Duodenal mucosa (tissue), 2 donors: ENCODE results near the gene PRKCA.

Source experiments
- H3K27ac ChIP-seq: one replicate; pipeline ENCODE4 v1.7.0; 2013; ENCODE audit warnings: low read depth, low read length
- H3K27me3 ChIP-seq, 2 donors: one replicate each; pipeline ENCODE4 v1.7.0; 2013; ENCODE audit warnings: low read length in 2 of 2, control low read depth in 1 of 2; ENCODE audit not compliant: insufficient read depth in 2 of 2, control insufficient read depth in 1 of 2
- H3K36me3 ChIP-seq, 2 donors: one replicate each; pipeline ENCODE4 v1.7.0; 2013; ENCODE audit warnings: low read length in 2 of 2, control low read depth in 1 of 2; ENCODE audit not compliant: insufficient read depth in 2 of 2, control insufficient read depth in 1 of 2
- H3K4me1 ChIP-seq, 2 donors: one replicate each; pipeline ENCODE4 v1.7.0; 2013; ENCODE audit warnings: low read length in 2 of 2, control low read depth in 1 of 2; ENCODE audit not compliant: insufficient read depth in 2 of 2, control insufficient read depth in 1 of 2
- H3K4me3 ChIP-seq, 2 donors: one replicate each; pipeline ENCODE4 v1.7.0; 2013; ENCODE audit warnings: low read length in 2 of 2, low read depth in 1 of 2
- H3K9ac ChIP-seq, 2 donors: one replicate each; pipeline ENCODE4 v1.7.0; 2013; ENCODE audit warnings: low read length in 2 of 2, low read depth in 1 of 2
- H3K9me3 ChIP-seq, 2 donors: one replicate each; pipeline ENCODE4 v1.7.0; 2013; ENCODE audit warnings: low read length in 2 of 2, control low read depth in 1 of 2; ENCODE audit not compliant: control insufficient read depth in 1 of 2

The PRKCA gene

GRCh38 chr17:66584927-66585326 is 282.5 kb downstream of the PRKCA start:
- H3K36me3 ChIP-seq, result no peaks in the 10 kb centered on the region
- no peak overlapping the region for H3K27ac ChIP-seq
- H3K4me3 ChIP-seq, result no peak overlapping the region
- H3K27me3 ChIP-seq, result no peaks in the 10 kb centered on the region
- H3K9ac ChIP-seq, result no peak overlapping the region
- H3K9me3 ChIP-seq, result no peaks in the 10 kb centered on the region
- no peaks in the 10 kb centered on the region for H3K4me1 ChIP-seq

- Histone ChIP-seq H3K9ac (no peak overlapping the region), H3K4me3 (no peak overlapping the region), H3K9me3 (no peaks in the 10 kb centered on the region), H3K36me3 (no peaks in the 10 kb centered on the region), H3K4me1 (no peaks in the 10 kb centered on the region), H3K27ac (no peak overlapping the region), H3K27me3 (no peaks in the 10 kb centered on the region)
These were observed 283.1 kb downstream of the PRKCA start for GRCh38 chr17:66585472-66585871.

GRCh38 chr17:66589892-66590291 is 287.5 kb downstream of the PRKCA start:
- Histone ChIP-seq H3K4me3 (no peak overlapping the region), H3K9me3 (no peaks in the 10 kb centered on the region), H3K27ac (no peak overlapping the region), H3K27me3 (no peaks in the 10 kb centered on the region), H3K36me3 (no peaks in the 10 kb centered on the region), H3K9ac (no peak overlapping the region), H3K4me1 (no peaks in the 10 kb centered on the region)

- Histone ChIP-seq H3K27me3 (no peaks in the 10 kb centered on the region), H3K36me3 (no peaks in the 10 kb centered on the region), H3K27ac (no peak overlapping the region), H3K4me3 (no peak overlapping the region), H3K9me3 (no peaks in the 10 kb centered on the region), H3K4me1 (no peaks in the 10 kb centered on the region), H3K9ac (no peak overlapping the region)
These were observed 290.7 kb downstream of the PRKCA start for GRCh38 chr17:66593116-66593515.

- no peaks in the 10 kb centered on the region for H3K27me3 ChIP-seq
- H3K4me3 ChIP-seq, result no peak overlapping the region
- no peak overlapping the region for H3K27ac ChIP-seq
- H3K9me3 ChIP-seq, result no peaks in the 10 kb centered on the region
- H3K4me1 ChIP-seq, result no peaks in the 10 kb centered on the region
- no peaks in the 10 kb centered on the region for H3K36me3 ChIP-seq
- no peak overlapping the region for H3K9ac ChIP-seq
These were observed 293.5 kb downstream of the PRKCA start for GRCh38 chr17:66595893-66596292.

GRCh38 chr17:66602659-66603384 is 300.4 kb downstream of the PRKCA start:
- Histone ChIP-seq H3K27ac (no peak overlapping the region), H3K9me3 (no peaks in the 10 kb centered on the region), H3K9ac (no peak overlapping the region), H3K36me3 (no peaks in the 10 kb centered on the region), H3K4me3 (no peak overlapping the region), H3K27me3 (no peaks in the 10 kb centered on the region), H3K4me1 (no peaks in the 10 kb centered on the region)

GRCh38 chr17:66604376-66604775 is 302.0 kb downstream of the PRKCA start:
- Histone ChIP-seq H3K27ac (no peak overlapping the region), H3K9ac (no peak overlapping the region), H3K9me3 (no peaks in the 10 kb centered on the region), H3K27me3 (no peaks in the 10 kb centered on the region), H3K4me3 (no peak overlapping the region), H3K36me3 (no peaks in the 10 kb centered on the region), H3K4me1 (no peaks in the 10 kb centered on the region)

- no peak overlapping the region for H3K27ac ChIP-seq
- peaks cover 3 to 8% of the 10 kb centered on the region in 2 donors for H3K9me3 ChIP-seq
- no peaks in the 10 kb centered on the region for H3K4me1 ChIP-seq
- H3K9ac ChIP-seq, result no peak overlapping the region
- no peak overlapping the region for H3K4me3 ChIP-seq
- H3K27me3 ChIP-seq, result no peaks in the 10 kb centered on the region
- no peaks in the 10 kb centered on the region for H3K36me3 ChIP-seq
These were observed 303.1 kb downstream of the PRKCA start for GRCh38 chr17:66605541-66605940.

- no peak overlapping the region for H3K27ac ChIP-seq
- peaks cover 0 to 5% of the 10 kb centered on the region in 2 donors for H3K4me1 ChIP-seq
- H3K9me3 ChIP-seq, result peaks cover 9 to 17% of the 10 kb centered on the region in 2 donors
- H3K9ac ChIP-seq, result no peak overlapping the region
- no peaks in the 10 kb centered on the region for H3K27me3 ChIP-seq
- no peaks in the 10 kb centered on the region for H3K36me3 ChIP-seq
- H3K4me3 ChIP-seq, result no peak overlapping the region
These were observed 308.1 kb downstream of the PRKCA start for GRCh38 chr17:66610361-66611133.

GRCh38 chr17:66611397-66611796 is 309.0 kb downstream of the PRKCA start:
- no peak overlapping the region for H3K27ac ChIP-seq
- H3K4me1 ChIP-seq, result peaks cover 0 to 5% of the 10 kb centered on the region in 2 donors
- no peak overlapping the region for H3K4me3 ChIP-seq
- no peaks in the 10 kb centered on the region for H3K27me3 ChIP-seq
- H3K36me3 ChIP-seq, result no peaks in the 10 kb centered on the region
- H3K9me3 ChIP-seq, result peaks cover 9 to 17% of the 10 kb centered on the region in 2 donors
- H3K9ac ChIP-seq, result no peak overlapping the region
